T-helper 2 cell (primary cell): ENCODE results near the gene IFNLR1.
"Not testable (repeated sequence)": the region's sequence is repeated elsewhere in the genome, so short reads cannot be mapped to it uniquely, and the experiment has no call there.

ENCODE experiments used
- DNase-seq, 5 experiments: peaks; one replicate each; pipeline versions ENCODE4 v3.0.0 to v3.0.0-alpha.2; 2012 to 2022
- total RNA-seq, 2 donors: gene quantifications; one replicate each; lab custom pipeline; 2026; lab: John Stamatoyannopoulos, UW

The IFNLR1 gene
- 1.6 to 3.5 reads per million in 2 donors for total RNA-seq

DNA sequence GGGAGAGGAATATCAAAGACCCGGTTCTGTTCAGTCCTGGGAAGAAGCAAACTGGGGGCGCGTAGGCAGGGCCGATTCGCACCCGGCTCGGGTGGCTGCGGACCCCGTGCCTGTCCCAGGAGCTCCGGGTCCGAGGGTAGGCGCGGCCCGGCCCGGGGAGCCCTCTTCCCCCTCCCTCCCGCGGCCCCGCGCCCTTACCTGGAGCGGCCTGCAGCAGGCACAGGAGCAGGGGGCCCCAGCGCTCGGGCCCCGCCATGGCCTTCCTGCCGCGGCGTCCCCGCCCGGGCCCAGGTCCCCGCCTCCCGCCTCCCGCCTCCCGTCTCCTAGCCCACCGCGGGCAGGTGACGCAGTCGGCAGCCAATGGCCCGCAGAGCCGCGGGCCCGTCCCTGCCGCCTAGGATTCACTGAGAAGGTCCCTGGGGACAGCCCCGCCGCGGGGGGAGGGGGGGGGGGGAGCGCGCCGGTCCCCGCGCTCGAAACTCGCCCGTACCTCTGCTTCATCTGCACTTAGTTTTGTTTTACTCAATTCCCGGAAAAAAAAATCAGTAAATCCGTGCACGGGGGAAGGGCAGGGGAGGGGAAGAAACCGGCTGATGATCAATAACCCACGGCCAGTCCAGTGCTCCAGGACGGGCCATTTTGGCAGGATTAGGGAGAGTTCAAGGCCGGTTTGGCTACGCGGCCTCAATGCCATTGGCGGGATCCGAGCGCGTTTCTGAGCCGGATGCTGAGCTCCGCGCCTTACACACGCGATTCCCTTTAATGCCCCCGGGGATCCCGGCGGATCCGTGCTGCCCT lies at the start of gene IFNLR1:
IFNLR1 (minus strand) TSS at position 297 of the 798 bp plus-strand sequence; CDS start at position 256, 41 bp downstream.
- peak; percentile 58 to 81 (median 68) for DNase-seq

DNA sequence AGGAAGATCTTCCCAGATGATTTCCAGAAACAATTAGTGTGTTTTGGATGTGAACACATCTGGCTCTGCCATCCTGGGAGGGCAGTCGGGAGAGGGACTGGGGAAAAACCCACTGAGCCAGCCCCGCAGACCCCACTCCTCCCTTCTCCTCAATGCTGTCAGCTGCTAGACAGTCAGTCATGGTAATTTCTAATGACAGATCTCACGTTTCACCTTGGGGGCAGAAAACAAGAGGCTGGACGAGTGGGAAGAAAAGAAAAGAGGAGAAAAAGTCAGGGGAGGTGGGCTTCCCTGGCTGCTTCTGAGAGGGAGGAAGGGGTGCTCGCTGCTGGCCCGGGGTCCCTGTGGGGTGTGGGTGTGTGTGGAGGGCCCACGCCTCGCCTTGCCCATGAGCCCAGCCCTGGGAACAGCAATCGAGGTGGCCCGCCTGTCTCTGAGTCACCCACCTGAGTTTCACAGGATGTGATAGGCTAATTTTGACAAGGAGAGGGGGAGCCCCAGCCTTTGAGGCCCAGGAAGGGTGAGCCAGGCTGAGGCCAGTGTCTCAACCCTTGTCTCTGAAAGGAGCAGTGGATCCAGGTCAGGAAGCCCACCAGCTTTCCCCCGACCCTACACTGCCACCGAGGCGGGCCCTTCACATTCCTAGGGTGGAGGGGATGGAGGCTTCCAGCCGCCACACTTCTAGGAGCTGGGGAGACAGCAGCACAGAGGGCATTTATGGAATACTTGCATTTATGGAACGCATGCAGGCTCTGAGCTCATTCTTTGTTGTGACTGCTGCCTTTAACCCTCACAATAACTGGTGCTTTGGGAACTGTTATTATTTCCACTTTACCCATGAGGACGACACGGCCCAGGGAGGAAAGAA lies 49.1 kb upstream of the IFNLR1 start:
- peak in 1 of 5 experiments; percentile 15 for DNase-seq

DNA sequence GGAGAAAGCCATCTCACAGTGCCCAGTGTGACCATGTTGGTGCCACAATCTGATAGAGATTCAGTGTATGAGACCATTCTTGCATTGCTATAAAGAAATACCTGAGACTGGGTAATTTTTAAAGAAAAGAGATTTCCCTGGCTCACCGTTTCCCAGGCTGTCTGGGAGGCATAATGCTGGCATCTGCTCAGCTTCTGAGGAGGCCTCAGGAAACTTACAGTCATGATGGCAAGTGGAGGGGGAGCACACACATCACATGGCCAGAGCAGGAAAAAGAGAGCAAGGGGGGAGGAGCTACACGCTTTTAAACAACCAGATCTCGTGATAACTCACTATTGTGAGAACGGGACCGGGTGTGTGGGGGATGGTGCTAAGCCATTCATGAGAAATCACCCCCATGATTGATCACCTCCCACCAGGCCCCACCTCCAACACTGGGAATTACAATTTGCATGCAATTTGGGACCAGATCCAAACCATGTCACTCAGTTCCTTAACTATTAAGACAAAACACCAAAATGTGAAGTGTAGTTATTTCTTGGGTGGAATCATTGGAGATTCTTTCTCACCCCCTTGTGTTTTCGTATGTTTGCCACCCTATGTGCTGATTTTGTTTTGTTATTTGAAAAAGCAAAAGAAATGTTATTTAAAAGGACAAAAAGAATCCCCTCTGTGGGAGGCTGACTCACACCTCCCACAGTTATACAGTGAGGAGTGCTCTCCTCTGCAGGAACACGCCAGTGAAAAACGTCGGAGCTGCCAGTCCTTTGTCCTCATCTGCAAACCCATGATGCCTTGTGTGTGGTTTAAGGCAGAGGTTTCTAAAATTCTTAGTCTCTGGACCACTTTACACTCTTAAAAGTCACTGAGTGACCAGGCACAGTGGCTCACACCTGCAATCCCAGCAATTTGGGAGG lies 46.9 kb upstream of the IFNLR1 start:
- DNase-seq, result no peak

DNA sequence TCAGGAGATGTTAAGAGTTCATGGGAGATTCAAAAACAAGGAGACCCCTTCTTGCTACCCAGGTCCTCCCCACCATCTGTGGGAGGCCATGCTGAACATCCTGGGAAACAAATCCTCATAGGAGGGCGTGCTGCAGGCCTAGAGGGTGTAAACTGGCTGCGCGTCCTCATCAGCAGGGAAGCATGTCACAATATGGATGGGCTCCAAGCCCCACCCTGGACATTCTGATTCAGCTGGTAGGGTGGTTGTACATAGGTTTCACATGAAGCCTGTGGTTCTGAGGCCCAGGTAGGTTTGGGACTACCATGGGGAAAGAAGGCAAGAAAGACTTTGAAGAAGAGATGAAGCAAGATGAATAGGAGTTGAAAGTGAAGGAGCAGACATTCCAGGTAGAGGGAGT lies 44.6 kb upstream of the IFNLR1 start:
- no peak for DNase-seq

DNA sequence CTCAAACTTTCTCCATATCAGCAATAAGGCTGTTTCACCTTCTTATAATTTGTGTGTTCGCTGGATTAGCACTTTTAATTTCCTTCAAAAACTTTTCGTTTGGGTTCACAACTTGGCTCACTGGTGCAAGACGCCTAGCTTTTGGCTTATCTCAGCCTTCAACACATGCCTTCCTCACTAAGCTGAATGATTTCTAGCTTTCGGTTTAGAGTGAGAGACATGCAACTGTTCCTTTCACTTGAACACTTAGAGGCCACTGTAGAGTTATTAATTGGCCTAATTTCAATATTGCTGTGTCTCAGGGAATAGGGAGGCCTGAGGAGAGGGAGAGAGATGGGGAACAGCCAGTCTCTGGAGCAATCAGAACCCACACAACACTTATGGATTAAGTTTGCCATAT lies 41.2 kb upstream of the IFNLR1 start:
- peak in 1 of 5 experiments; percentile 71 for DNase-seq

DNA sequence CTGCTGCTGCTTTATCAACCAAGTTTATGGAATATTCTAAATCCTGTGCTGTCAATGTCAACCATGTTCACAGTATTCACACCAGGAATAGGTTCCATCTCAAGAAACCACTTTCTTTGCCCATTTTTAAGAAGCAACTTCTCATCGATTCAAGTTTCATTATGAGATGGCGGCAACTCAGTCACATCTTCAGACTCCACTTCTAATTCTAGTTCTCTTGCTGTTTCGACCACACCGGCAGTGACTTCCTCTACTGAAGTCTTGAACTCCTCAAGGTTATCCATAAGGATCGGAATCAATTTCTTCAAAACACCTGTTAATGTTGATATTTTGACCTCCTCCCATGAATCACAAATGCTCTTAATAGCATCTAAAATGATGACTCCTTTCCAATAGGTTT lies 39.7 kb upstream of the IFNLR1 start:
- DNase-seq, result peak in 1 of 5 experiments; percentile 67

DNA sequence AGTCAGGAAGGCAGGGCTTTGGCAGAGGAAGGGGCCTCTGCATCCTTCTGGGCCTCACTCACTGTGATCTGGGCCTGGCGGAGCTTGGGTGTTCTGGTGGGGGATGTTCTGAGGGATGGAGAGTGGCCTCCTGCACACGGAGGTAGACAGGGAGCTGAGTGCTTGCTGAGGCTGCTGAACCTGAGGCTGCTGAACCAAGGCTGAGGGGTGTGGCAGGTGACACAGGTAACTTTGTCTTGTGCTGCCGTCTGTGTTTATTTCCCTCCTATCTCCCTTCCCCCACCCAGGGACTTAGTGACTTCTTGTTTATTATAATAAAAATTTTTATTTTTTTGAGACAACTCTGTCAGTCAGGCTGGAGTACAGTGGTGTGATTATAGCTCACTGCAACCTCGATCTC lies 37.7 kb upstream of the IFNLR1 start:
- DNase-seq, result no peak

DNA sequence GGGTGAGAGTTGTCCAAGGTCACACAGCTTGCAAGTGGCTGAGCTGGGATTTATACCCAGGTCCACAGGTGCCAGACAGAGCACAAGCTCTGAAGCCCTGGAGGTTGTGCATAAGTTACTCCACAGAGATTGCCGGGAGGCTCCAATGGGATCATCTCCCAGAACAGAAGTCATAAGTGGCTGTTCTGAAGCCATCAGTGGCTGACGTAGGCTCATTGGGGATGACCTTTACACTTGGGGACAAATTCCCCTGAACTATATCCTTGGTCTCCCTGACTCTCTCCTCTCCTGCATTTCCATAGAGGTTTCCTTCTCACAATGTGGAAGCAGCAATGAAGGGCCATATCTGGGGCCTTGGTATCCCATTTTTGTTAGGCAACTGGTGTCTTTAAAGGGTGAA lies 37.0 kb upstream of the IFNLR1 start:
- no peak for DNase-seq

DNA sequence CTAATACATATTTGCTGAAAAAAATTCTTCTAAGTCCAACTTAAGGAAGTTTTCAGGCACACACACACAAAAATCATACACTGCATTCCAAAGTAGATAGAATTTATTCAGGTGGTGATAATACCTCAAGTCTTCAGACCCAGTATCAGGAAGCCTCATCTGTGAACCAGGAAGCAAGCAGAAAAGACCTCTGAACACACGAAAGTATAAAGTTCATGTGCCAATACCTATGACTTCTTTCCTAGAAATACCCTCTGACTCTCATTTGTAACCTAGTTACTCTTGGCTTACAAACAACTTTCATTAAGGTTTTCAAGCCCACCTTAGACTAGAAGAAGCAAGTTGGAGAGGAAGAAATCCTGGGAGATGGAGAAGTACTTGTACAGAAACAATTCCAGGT lies 35.7 kb upstream of the IFNLR1 start:
- no peak for DNase-seq

DNA sequence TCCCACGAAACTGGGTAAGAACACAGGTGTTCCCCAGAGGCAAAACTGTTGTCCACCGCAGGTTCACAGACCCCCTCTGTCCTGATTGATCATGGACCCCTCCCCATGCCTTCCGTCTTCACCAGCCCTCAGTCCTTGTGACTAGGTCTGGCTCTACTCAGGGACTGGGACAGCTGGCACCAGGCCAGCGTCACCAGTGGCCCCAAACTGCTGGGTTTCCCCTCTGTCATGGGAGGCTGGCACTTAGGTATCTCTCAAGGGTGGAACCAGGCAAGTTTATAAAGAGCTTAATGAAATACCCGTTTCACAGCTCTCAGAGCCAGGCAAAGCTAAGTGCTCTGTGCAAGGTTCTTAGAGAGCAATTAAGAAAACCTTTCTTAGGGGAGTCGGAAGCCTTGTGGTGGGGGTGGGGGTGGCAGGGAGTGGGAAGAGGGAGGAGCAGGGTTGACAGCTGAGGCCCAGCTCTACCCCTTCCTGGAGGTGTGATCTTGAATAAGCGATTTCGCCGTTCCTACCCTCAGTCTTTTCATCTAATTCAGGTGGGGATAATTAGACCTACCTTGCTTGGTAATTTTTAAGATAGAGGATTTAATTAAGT lies 35.0 kb upstream of the IFNLR1 start:
- DNase-seq, result no peak

DNA sequence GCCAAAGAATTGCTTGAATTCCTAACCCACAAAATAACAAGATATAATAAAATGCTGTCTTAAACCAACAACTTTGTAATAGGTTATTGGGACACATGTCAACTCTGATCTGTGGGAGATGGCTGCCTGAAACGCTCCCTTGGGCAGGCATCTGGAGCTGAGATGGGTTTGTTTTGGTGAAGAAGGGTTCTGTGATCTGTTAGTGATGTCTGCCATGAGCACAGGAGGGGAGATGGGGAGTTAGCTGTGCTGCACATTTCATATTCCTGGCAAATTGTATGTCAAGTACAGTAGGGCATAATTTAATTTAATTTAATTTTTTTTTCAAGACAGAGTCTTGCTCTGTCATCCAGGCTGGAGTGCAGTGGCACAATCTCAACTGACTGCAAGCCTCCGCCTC lies 34.2 kb upstream of the IFNLR1 start:
- no peak for DNase-seq

DNA sequence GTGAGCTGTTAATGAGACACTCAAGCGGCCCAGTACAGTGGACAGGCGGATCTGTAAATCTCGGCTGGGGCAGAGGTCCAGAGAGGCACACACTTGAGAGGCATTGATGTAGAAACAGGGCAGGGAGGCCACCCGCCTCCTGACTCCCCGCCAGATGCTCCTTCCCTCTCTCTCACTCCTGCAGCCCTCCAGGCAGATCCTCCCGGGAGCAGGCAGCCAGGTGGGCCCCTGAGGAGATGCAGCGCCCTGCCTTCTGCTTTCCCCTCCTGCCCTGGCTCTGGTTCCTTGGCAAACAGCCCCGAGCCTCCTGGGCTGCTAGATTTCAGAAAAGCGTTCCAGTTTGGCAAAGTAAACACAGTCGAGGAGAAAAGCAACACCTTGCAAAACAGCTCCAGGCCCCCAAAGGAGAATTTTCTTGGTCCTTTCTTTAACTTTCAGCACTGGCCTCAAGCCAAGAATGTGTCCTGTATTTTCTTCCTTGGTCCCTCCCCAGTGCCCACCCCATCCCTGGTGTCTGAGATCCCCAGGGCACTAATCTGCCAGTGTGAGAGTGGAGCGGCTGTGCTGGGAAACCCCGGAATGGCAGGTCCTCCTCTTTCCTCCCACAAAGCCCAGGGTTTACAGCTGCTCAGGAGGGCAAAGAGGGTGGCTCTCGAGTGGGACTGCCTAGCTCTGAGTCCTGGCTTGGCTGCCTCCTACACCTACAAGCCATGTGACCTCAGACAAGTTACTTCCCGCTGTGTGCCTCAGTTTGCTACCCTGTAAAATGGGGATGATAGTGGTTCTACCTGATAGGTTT lies 29.4 kb upstream of the IFNLR1 start:
- no peak for DNase-seq

DNA sequence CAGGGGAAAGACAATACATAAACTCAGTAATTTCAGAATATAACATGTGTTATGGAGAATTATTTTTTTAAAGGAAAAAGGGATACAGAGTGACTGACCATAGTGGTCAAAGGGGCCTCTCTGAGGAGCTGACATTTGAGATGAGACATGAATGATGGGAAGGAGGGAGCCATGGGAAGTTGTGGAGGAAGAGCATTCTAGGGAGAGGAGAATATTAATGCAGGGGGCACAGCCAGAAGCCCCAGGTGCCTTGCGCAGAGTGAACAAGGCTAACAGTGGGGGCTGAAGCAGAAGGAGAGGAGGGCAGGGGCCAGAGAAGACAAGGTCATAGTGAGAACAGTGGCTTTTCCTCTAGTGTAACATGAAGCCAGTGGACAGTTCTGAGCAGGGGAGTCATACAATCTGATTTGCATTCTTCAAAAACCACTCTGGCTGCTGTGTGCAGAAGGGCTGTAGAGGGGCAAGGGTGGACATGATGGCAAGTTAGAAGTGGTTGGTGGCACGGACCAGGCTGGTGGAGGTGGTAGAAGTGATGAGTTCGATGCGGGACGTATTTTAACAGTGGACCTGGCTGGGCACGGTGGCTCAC lies 28.2 kb upstream of the IFNLR1 start:
- DNase-seq, result no peak

DNA sequence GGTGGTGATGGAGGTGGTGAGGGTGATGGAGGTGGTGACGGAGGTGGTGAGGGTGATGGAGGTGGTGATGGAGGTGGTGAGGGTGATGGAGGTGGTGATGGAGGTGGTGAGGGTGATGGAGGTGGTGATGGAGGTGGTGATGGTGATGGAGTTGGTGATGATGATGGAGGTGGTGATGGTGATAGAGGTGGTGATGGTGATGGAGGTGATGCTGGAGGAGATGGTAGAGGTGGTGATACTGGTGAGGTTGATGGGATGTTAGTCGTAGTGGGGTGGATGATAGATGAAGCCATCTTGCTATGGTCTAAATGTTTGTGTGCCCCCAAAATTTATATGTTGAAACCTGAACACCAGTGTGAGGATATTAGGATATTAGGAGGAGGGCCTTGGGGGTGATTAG lies 25.3 kb upstream of the IFNLR1 start:
- DNase-seq, result no peak

DNA sequence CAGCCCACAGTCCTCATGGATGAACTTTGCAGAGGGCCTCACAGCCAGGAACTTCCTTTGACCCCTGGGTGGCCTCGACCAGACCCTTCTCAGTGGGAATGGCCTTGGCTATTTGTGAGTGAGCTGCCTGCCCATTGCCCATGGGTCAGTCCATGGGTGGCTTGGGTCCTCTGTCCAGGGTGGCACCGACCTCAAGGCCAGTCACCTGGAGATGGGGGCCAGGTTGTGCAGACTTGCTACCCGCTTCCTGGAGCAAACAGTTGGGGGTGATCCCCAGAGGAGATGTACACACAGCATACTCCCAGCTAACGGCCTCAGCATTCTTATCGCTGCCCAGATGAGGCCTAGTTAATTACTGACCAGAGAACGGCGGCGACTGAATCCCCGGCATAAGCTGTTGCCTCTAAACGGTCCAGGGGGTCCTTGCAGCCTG lies 23.1 kb upstream of the IFNLR1 start:
- no peak for DNase-seq

DNA sequence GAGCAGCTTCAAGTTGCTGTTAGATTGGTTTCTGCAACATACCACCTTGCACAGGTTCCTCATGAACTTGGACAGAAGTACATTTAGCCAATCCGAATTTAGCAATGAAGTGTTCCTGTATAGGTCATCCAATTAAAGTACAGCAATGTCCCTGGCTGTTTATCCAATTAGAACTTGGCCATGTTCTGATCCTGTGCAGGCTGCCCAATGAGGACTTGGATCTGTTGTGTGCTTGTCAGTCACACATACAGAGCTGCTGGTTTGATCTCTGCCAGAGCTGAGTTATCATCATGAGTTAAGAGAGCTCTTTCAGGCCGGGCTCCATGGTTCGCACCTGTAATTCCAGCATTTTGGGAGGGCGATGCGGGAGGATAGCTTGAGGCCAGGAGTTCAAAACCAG lies 22.0 kb upstream of the IFNLR1 start:
- no peak for DNase-seq

DNA sequence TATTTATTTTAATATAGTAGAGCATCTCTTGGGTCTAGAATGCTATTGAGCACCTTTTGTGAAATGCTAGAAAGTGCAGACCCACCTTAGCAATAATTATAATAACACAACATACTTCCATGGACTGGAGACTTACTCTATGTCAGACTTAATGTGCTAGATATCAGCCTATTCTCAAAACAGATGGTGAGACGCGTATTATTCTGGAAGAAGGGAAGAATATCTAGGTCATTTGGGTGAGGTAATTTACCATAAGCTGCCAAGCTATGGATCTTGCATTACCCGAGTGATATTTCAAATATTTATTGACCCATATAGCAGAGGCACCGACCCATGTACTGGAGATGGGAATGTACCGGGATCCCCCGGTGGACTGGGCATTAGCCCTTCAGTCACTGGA lies 20.6 kb upstream of the IFNLR1 start:
- DNase-seq, result no peak

DNA sequence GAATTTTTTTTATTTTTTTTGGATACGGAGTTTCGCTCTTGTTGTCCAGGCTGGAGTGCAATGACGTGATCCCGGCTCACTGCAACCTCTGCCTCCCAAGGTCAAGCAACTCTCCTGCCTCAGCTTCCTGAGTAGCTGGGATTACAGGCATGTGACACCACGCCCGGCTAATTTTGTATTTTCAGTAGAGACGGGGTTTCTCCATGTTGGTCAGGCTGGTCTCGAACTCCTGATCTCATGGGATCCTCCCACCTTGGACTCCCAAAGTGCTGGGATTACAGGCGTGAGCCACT lies 20.3 kb upstream of the IFNLR1 start:
- DNase-seq, result not testable (repeated sequence)

DNA sequence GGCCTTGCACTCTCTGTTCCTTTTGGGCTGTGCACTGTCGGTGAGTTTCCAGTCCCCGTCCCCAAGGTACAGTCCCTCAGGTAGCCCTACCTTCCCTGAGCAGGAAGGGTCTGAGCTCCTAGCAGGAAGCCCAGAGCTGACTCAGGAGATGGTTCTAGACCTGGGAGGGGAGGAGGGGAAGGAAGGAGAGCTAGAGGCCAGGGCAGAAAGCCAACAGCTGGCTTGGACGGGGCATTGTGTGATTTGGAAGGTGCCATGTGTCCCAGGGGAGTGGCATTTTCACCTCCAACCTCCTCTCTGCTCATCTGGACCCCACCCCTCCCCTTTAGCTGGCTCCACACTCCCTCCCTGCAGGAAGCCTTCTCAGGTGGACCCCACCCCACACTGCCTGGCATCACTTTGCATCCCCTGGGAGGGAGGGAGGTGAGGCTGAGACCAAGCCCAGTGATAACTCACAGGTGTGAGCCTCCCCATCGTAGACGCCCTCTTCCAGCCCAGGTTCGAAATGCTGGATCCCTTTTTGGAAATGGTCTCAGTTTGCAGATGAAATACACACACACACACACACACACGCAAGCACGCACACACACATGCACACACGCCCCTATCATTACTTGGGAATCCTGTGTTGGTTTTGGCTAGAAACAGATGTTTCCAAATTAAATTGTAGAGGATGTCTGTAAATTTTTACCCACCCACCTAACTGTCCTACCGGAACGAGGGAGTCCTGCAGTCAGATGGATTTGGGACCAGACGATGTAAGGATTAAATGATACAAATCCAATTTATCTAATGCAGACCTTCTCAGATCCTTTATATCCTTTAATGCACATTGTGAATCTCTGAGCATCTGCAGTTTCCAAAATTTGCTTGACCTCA lies 19.7 kb upstream of the IFNLR1 start:
- no peak for DNase-seq

DNA sequence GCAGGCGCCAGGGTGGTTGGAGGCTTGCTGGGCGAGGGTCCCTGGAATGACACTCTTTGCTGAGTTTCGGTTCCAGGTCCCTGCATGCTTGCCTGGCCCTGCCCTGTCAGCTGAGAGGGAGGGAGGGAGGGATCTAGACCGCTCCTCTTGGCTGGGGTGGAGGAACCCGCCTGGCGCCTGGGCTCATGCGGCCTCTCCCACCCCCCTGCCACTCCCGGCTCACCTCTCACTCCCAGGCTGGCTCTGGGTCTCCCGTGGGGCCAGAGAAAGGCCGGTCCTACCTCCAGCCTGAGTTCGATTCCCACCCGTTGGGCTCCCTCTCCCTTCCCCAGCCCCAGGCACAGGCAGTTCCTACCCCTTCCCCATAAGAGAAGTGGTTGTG lies 19.0 kb upstream of the IFNLR1 start:
- DNase-seq, result no peak
